ENCODE data around the gene PSG11. TPM values are rescaled to one million over a fixed set of nuclear protein-coding genes. Genes with fewer than 3 reads are reported as not detected.
A peak's percentile ranks its signal among the peaks of the same experiment; 100 is the strongest.
"Not testable (repeated sequence)": the region's sequence is repeated elsewhere in the genome, so short reads cannot be mapped to it uniquely, and the experiment has no call there.

The PSG11 gene
- polyA plus RNA-seq, 10 donors = 0.39 to 1.9 (median 1.3) TPM

- DNase-seq = not testable (repeated sequence)
Observed at GRCh38 chr19:42989186-42989585, 37.1 kb downstream of the PSG11 start.

GRCh38 chr19:42988206-42988605 lies 38.1 kb downstream of the PSG11 start:
- not testable (repeated sequence) for DNase-seq

GRCh38 chr19:42985588-42985987 lies 40.7 kb downstream of the PSG11 start:
- DNase-seq = no peak

- DNase-seq = not testable (repeated sequence)
Observed at GRCh38 chr19:42982111-42982510, 44.2 kb downstream of the PSG11 start.

- not testable (repeated sequence) for DNase-seq
Observed at GRCh38 chr19:42971451-42971850, 54.8 kb downstream of the PSG11 start.

- DNase-seq = peak in 1 of 3 donors; percentile 14
Observed at GRCh38 chr19:42965176-42965575, 61.1 kb downstream of the PSG11 start.

- no peak for DNase-seq
Observed at GRCh38 chr19:42961119-42961518, 65.2 kb downstream of the PSG11 start.

Other genes with a start within 250 kb of the PSG11 start
- gene PSG1, start 146.8 kb downstream of the PSG11 start, polyA plus RNA-seq (ENCODE audit: insufficient read length in 10 of 10) = 1 to 10 TPM in 4 of 10 donors, under 1 TPM in 3, not detected in 3; 0.15 to 2.1 (median 1.1) TPM
- under 1 TPM in 8 of 10 donors, not detected in 2; 0.20 to 0.80 (median 0.45) TPM for gene PSG6, start 108.6 kb downstream of the PSG11 start, polyA plus RNA-seq (ENCODE audit: insufficient read length in 10 of 10)
- gene PSG7, start 89.3 kb downstream of the PSG11 start, polyA plus RNA-seq (ENCODE audit: insufficient read length in 10 of 10) = 1 to 10 TPM in 1 of 10 donors, under 1 TPM in 6, not detected in 3; 0.10 to 1.8 (median 0.29) TPM
- 1 to 10 TPM in 2 of 10 donors, under 1 TPM in 7, not detected in 1; 0.39 to 2.5 (median 0.77) TPM for gene PSG2, start 56.2 kb upstream of the PSG11 start, polyA plus RNA-seq (ENCODE audit: insufficient read length in 10 of 10)
- 1 to 10 TPM in 4 of 10 donors, under 1 TPM in 6; 0.22 to 2.3 (median 0.76) TPM for gene PSG5, start 160.1 kb upstream of the PSG11 start, polyA plus RNA-seq (ENCODE audit: insufficient read length in 10 of 10)
- gene PSG4, start 179.2 kb upstream of the PSG11 start, polyA plus RNA-seq (ENCODE audit: insufficient read length in 10 of 10) = 1 to 10 TPM in 6 of 10 donors, under 1 TPM in 4; 0.18 to 2.7 (median 1.5) TPM
- gene PSG9, start 243.1 kb upstream of the PSG11 start, polyA plus RNA-seq (ENCODE audit: insufficient read length in 10 of 10) = 1 to 10 TPM in 1 of 10 donors, under 1 TPM in 8, not detected in 1; 0.24 to 2.1 (median 0.39) TPM

Data from muscle of back (tissue), 11 donors.